Measurements from ENCODE around the gene MAP2K5.

MAP2K5 gene

GRCh38 chr15:67832897-67833709, 290.6 kb downstream of the MAP2K5 start:
- FAIRE-seq, result no peak

GRCh38 chr15:67833710-67834511, 291.4 kb downstream of the MAP2K5 start:
- FAIRE-seq, result no peak
- no peak for DNase-seq (ENCODE audit: low spot score)

More at GRCh38 chr15:67832897-67833709, 290.6 kb downstream of the MAP2K5 start:
- DNase-seq (ENCODE audit: low spot score), result no peak

GRCh38 chr15:67834581-67835296, 292.2 kb downstream of the MAP2K5 start:
- FAIRE-seq (no peak), DNase-seq (ENCODE audit: low spot score) (no peak)

- FAIRE-seq (no peak), DNase-seq (ENCODE audit: low spot score) (no peak)
These were observed 293.0 kb downstream of the MAP2K5 start for GRCh38 chr15:67835297-67836133.

GRCh38 chr15:67836134-67836455, 293.6 kb downstream of the MAP2K5 start:
- FAIRE-seq (no peak), DNase-seq (ENCODE audit: low spot score) (no peak)

- DNase-seq (ENCODE audit: low spot score), result no peak
- FAIRE-seq, result no peak
These were observed 294.0 kb downstream of the MAP2K5 start for GRCh38 chr15:67836477-67836876.

- no peak for FAIRE-seq
- no peak for DNase-seq (ENCODE audit: low spot score)
These were observed 294.5 kb downstream of the MAP2K5 start for GRCh38 chr15:67836955-67837354.

- DNase-seq (ENCODE audit: low spot score) (no peak), FAIRE-seq (no peak)
These were observed 296.4 kb downstream of the MAP2K5 start for GRCh38 chr15:67838789-67839332.

- no peak for FAIRE-seq
- no peak for DNase-seq (ENCODE audit: low spot score)
These were observed 297.0 kb downstream of the MAP2K5 start for GRCh38 chr15:67839499-67839928.

DNA sequence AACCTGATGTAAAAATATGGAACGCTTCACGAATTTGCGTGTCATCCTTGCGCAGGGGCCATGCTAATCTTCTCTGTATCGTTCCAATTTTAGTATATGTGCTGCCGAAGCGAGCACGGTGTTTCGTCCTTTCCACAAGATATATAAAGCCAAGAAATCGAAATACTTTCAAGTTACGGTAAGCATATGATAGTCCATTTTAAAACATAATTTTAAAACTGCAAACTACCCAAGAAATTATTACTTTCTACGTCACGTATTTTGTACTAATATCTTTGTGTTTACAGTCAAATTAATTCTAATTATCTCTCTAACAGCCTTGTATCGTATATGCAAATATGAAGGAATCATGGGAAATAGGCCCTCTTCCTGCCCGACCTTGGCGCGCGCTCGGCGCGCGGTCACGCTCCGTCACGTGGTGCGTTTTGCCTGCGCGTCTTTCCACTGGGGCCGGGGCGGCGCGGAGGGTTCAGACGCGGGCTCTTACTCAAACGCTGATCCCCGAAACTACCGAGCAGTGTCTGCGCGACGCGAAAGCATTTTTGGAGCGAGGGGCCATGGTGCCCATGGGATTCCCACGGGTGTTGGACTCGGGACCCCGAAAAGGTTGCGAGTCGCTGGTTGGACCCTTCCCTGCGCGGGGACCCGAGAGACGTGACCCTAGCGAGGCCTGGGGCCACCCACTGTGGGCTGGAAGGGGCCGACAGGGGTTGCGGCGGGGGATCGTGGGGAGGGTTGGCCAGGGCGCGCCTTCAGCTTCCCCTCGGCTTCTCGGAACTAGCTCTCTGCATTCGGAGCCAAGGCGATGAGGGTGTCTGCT, 297.6 kb downstream of the MAP2K5 start, which contains the start of gene RNU6-1:
Gene RNU6-1, minus strand, starts transcription at position 117 of the 820 bp plus-strand sequence.
- peak; percentile 91 for DNase-seq (ENCODE audit: low spot score)
- peak; percentile 75 for FAIRE-seq

GRCh38 chr15:67840749-67841512, 298.4 kb downstream of the MAP2K5 start:
- FAIRE-seq, result no peak
- no peak for DNase-seq (ENCODE audit: low spot score)

GRCh38 chr15:67841513-67841762, 298.9 kb downstream of the MAP2K5 start:
- FAIRE-seq (no peak), DNase-seq (ENCODE audit: low spot score) (no peak)

- no peak for DNase-seq (ENCODE audit: low spot score)
- FAIRE-seq, result no peak
These were observed 300.6 kb downstream of the MAP2K5 start for GRCh38 chr15:67843092-67843501.

- DNase-seq (ENCODE audit: low spot score) (peak; percentile 75), FAIRE-seq (no peak)
These were observed 301.3 kb downstream of the MAP2K5 start for GRCh38 chr15:67843571-67844387.

DNA sequence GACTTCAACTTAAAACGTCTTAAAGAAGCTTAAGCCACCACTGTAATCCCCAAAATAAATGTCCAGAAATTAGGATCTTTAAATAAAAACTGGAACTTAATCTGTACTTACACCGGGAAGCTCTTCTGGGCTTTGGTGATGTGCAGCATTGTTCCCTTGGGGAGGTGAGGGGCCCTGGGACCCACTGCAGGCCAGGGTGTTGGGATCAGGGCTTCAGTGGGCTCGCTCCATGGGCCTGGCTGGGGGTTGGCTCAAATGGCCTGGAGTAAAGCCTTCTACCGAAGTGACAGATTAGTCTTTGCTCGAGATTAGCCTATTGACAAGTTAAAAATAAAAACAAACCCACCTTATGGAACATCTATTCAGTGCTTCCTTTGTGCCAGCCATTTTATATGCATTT, 303.5 kb downstream of the MAP2K5 start:
- no peak for FAIRE-seq
- no peak for DNase-seq (ENCODE audit: low spot score)

GRCh38 chr15:67849538-67849937, 307.0 kb downstream of the MAP2K5 start:
- FAIRE-seq (no peak), DNase-seq (ENCODE audit: low spot score) (no peak)

- DNase-seq (ENCODE audit: low spot score) (no peak), FAIRE-seq (no peak)
These were observed 307.8 kb downstream of the MAP2K5 start for GRCh38 chr15:67850336-67850735.

- no peak for FAIRE-seq
These were observed 308.6 kb downstream of the MAP2K5 start for GRCh38 chr15:67850994-67851571.

More at GRCh38 chr15:67850994-67851571, 308.6 kb downstream of the MAP2K5 start:
- DNase-seq (ENCODE audit: low spot score), result no peak

All from RCC 7860 (cell line).